HepG2 (cell line): Measurements from ENCODE around the gene DGKG. TPM values are rescaled to one million over a fixed set of nuclear protein-coding genes. Genes with fewer than 3 reads are reported as not detected.

Experiments
- ATF7-NPFF ChIP-seq: sonication (generic); formaldehyde crosslinking; IDR thresholded peaks from 2 replicates; pipeline ENCODE4 v1.8.1; 2023; ENCODE audit warnings: mild to moderate bottlenecking, low read depth, missing genetic modification reagents, moderate library complexity
- KLF16 ChIP-seq, 2 experiments: sonication (generic) in 1 of 2; formaldehyde crosslinking in 1 of 2; IDR thresholded peaks; 2 replicates each; pipeline versions ENCODE4 v1.6.1 to v1.8.0; 2016 to 2023; ENCODE audit warnings: missing genetic modification reagents in 2 of 2, missing compliant biosample characterization in 1 of 2
- NCOA5 ChIP-seq: sonication (generic); formaldehyde crosslinking; IDR thresholded peaks from 2 replicates; pipeline ENCODE4 v1.4.0; 2020; ENCODE audit warnings: missing genetic modification reagents
- NR1H2 ChIP-seq: sonication (generic); formaldehyde crosslinking; IDR thresholded peaks from 2 replicates; pipeline ENCODE4 v1.8.1; 2022; ENCODE audit warnings: low read depth, missing genetic modification reagents, borderline replicate concordance
- NR2F6 ChIP-seq, 2 experiments: IDR thresholded peaks; 2 replicates each; pipeline ENCODE4 v1.6.1; 2016; ENCODE audit warnings: antibody characterized with exemption in 1 of 2, mild to moderate bottlenecking in 1 of 2
- ONECUT2 ChIP-seq: sonication (generic); formaldehyde crosslinking; IDR thresholded peaks from 2 replicates; pipeline ENCODE4 v1.4.0; 2020; ENCODE audit warnings: missing genetic modification reagents
- PITX1 ChIP-seq: sonication (generic); formaldehyde crosslinking; IDR thresholded peaks from 2 replicates; pipeline ENCODE4 v1.5.1; 2020; ENCODE audit warnings: mild to moderate bottlenecking, missing genetic modification reagents
- PPARG ChIP-seq: conservative IDR thresholded peaks from 2 replicates; pipeline ENCODE4 v1.6.1; 2016; ENCODE audit warnings: missing biosample characterization, missing genetic modification reagents
- SETDB1 ChIP-seq: sonication (generic); formaldehyde crosslinking; IDR thresholded peaks from 2 replicates; pipeline ENCODE4 v1.5.1; 2020; ENCODE audit warnings: missing genetic modification reagents, mild to moderate bottlenecking, borderline replicate concordance
- SYNCRIP ChIP-seq: fragments of 200-400 bp; formaldehyde crosslinking; IDR thresholded peaks from 2 replicates; pipeline ENCODE4 v1.6.1; 2018; ENCODE audit warnings: mild to moderate bottlenecking, low read depth, low read length; ENCODE audit not compliant: insufficient read depth
- ZBTB10 ChIP-seq: sonication (generic); formaldehyde crosslinking; IDR thresholded peaks from 2 replicates; pipeline ENCODE4 v1.4.0; 2020; ENCODE audit warnings: missing genetic modification reagents, borderline replicate concordance
- ZBTB33 ChIP-seq: sonication (generic); formaldehyde crosslinking; IDR thresholded peaks from 2 replicates; pipeline ENCODE4 v1.4.0; 2020; ENCODE audit warnings: missing genetic modification reagents
- ZC3H13 ChIP-seq: sonication (generic); formaldehyde crosslinking; IDR thresholded peaks from 2 replicates; pipeline ENCODE4 v1.8.1; 2023; ENCODE audit warnings: mild to moderate bottlenecking, missing genetic modification reagents, moderate library complexity
- ZFP1 ChIP-seq: IDR thresholded peaks from 2 replicates; pipeline ENCODE4 v1.6.1; 2016
- ZNF292 ChIP-seq: sonication (generic); formaldehyde crosslinking; IDR thresholded peaks from 2 replicates; pipeline ENCODE4 v1.8.1; 2022; ENCODE audit warnings: mild to moderate bottlenecking, low read depth, missing genetic modification reagents, borderline replicate concordance
- ZNF362 ChIP-seq: sonication (generic); formaldehyde crosslinking; IDR thresholded peaks from 2 replicates; pipeline ENCODE4 v1.4.0; 2020; ENCODE audit warnings: missing genetic modification reagents, mild to moderate bottlenecking, borderline replicate concordance
- ZNF382 ChIP-seq: sonication (generic); formaldehyde crosslinking; IDR thresholded peaks from 2 replicates; pipeline ENCODE4 v1.5.0; 2020; ENCODE audit warnings: missing genetic modification reagents, mild to moderate bottlenecking, borderline replicate concordance
- ZNF468 ChIP-seq: sonication (generic); formaldehyde crosslinking; IDR thresholded peaks from 2 replicates; pipeline ENCODE4 v1.8.0; 2022; ENCODE audit warnings: mild to moderate bottlenecking, moderate library complexity, missing genetic modification reagents
- ZNF562 ChIP-seq: sonication (generic); formaldehyde crosslinking; IDR thresholded peaks from 2 replicates; pipeline ENCODE4 v1.8.0; 2022; ENCODE audit warnings: missing genetic modification reagents, borderline replicate concordance
- ZNF605 ChIP-seq: sonication (generic); formaldehyde crosslinking; IDR thresholded peaks from 2 replicates; pipeline ENCODE4 v1.8.0; 2022; ENCODE audit warnings: mild to moderate bottlenecking, missing genetic modification reagents
- ZNF749 ChIP-seq: sonication (generic); formaldehyde crosslinking; IDR thresholded peaks from 2 replicates; pipeline ENCODE4 v1.8.0; 2022; ENCODE audit warnings: mild to moderate bottlenecking, missing genetic modification reagents, moderate library complexity, borderline replicate concordance
- ZNF879 ChIP-seq: sonication (generic); formaldehyde crosslinking; IDR thresholded peaks from 2 replicates; pipeline ENCODE4 v1.8.1; 2023; ENCODE audit warnings: missing genetic modification reagents
- polyA plus RNA-seq, 8 experiments: library from polyadenylated mRNA; depleted of rRNA in 3 of 8; stranded (reverse) in 7 of 8; unstranded in 1 of 8; fragments of >200 nt; fragmentation: Illumina TruSeq in 4 of 8; extraction: Trizol in 4 of 8; gene quantifications; 2 replicates each; pipeline versions ENCODE4 v1.2.1 to v1.2.3, GENCODE V29; 2011 to 2016; ENCODE audit warnings: low read depth in 4 of 8, missing spikeins in 1 of 8, mixed read lengths in 1 of 8; ENCODE audit not compliant: insufficient read depth in 1 of 8
- total RNA-seq, 5 experiments: library from RNA; depleted of rRNA; stranded (reverse); fragments of >200 nt; fragmentation: Illumina TruSeq; extraction: Trizol; gene quantifications; 2 replicates each; pipeline ENCODE4 v1.2.3, GENCODE V29; 2016; ENCODE audit warnings: low read depth in 1 of 5

The DGKG gene
- total and polyA plus RNA-seq, 2 of the 13 experiments (the other 11 are each of a cell fraction or from before 2014, with no cell fraction given) = 3.8 to 6.2 TPM

- TF ChIP-seq ZNF292 (CRISPR knock-in tag) (peak; percentile 53; the same call in 1 of the 2 replicates), ZBTB33 (CRISPR knock-in tag) (peak; percentile 51; the same call in 1 of the 2 replicates), ZFP1 (CRISPR knock-in tag) (no peak), ZNF468 (CRISPR knock-in tag) (no peak), ZNF605 (CRISPR knock-in tag) (peak; percentile 76; the same call in 1 of the 2 replicates), ZNF382 (CRISPR knock-in tag) (no peak), ZNF749 (CRISPR knock-in tag) (no peak), NR2F6 (IDR thresholded peaks at IDR 0.05) (peak; percentile 50; the same call in 1 of the 2 replicates), NR2F6 (CRISPR knock-in tag; IDR thresholded peaks at IDR 0.05) (peak; percentile 83), ONECUT2 (no peak), ATF7-NPFF (CRISPR knock-in tag) (no peak), SYNCRIP (no peak), KLF16 (CRISPR knock-in tag; IDR thresholded peaks at IDR 0.05) (peak in 1 of 2 experiments; percentile 53; a peak in 1 of 4 replicates), ZNF362 (peak; percentile 51; the same call in 1 of the 2 replicates), ZC3H13 (CRISPR knock-in tag) (no peak), SETDB1 (CRISPR knock-in tag) (no peak), PPARG (CRISPR knock-in tag) (peak; percentile 54; the same call in 1 of the 2 replicates), NR1H2 (CRISPR knock-in tag) (no peak), ZNF562 (CRISPR knock-in tag) (no peak), ZBTB10 (CRISPR knock-in tag) (no peak), ZNF879 (no peak), PITX1 (0 out of 2 replicates have a peak, but pooled peaks have one; percentile 36), NCOA5 (CRISPR knock-in tag) (no peak)
Observed at GRCh38 chr3:186241910-186242821, 119.9 kb downstream of the DGKG start (continued).
